Stimulated activated CD8-positive, alpha-beta memory T cell treated with anti-CD3 and anti-CD28 coated beads, Interleukin-15, amount 100 ng/mL, for 48 hours (primary cell): ENCODE results near the gene UPK3A.
"Not testable (repeated sequence)": the region's sequence is repeated elsewhere in the genome, so short reads cannot be mapped to it uniquely, and the experiment has no call there.

Source experiments
- DNase-seq, 2 donors: peaks; one replicate each; pipeline ENCODE4 v3.0.0-alpha.2; 2020; ENCODE audit warnings: low read depth in 2 of 2

Gene UPK3A

GRCh38 chr22:45257941-45258340 lies 26.8 kb upstream of the UPK3A start:
- DNase-seq, result not testable (repeated sequence)

- DNase-seq, result no peak
Observed at GRCh38 chr22:45259754-45260394, 24.9 kb upstream of the UPK3A start.

- not testable (repeated sequence) for DNase-seq
Observed at GRCh38 chr22:45260395-45260759, 24.4 kb upstream of the UPK3A start.

GRCh38 chr22:45261407-45262088 lies 23.2 kb upstream of the UPK3A start:
- no peak for DNase-seq

- no peak for DNase-seq
Observed at GRCh38 chr22:45262195-45262930, 22.4 kb upstream of the UPK3A start.

GRCh38 chr22:45262931-45263462 lies 21.8 kb upstream of the UPK3A start:
- DNase-seq, result no peak

- DNase-seq, result no peak
Observed at GRCh38 chr22:45263463-45264269, 21.1 kb upstream of the UPK3A start.

- DNase-seq, result no peak
Observed at GRCh38 chr22:45265535-45265934, 19.2 kb upstream of the UPK3A start.

GRCh38 chr22:45268167-45268957 lies 16.4 kb upstream of the UPK3A start:
- DNase-seq, result no peak

- DNase-seq, result peak; percentile 68
Observed at GRCh38 chr22:45268958-45269844, 15.5 kb upstream of the UPK3A start.

GRCh38 chr22:45270095-45271020 lies 14.4 kb upstream of the UPK3A start:
- DNase-seq, result no peak

- no peak for DNase-seq
Observed at GRCh38 chr22:45271667-45272201, 13.0 kb upstream of the UPK3A start.

GRCh38 chr22:45272498-45272897 lies 12.3 kb upstream of the UPK3A start:
- no peak for DNase-seq

- DNase-seq, result no peak
Observed at GRCh38 chr22:45273452-45274075, 11.2 kb upstream of the UPK3A start.

GRCh38 chr22:45276507-45277105 lies 8.1 kb upstream of the UPK3A start:
- DNase-seq, result no peak

GRCh38 chr22:45277720-45278119 lies 7.0 kb upstream of the UPK3A start:
- DNase-seq, result not testable (repeated sequence)

GRCh38 chr22:45278125-45278524 lies 6.6 kb upstream of the UPK3A start:
- DNase-seq, result no peak

- DNase-seq, result no peak
Observed at GRCh38 chr22:45280587-45280980, 4.2 kb upstream of the UPK3A start.
